HCT116 (cell line): Measurements from ENCODE around the gene SUPT3H.

Experiments
- EZH2 ChIP-seq: fragments of 200-600 bp; sonication (generic); IDR thresholded peaks from 2 replicates; pipeline ENCODE4 v1.6.1; 2017; ENCODE audit warnings: antibody characterized with exemption, mixed run types
- EZH2phosphoT487 ChIP-seq: fragments of 200-600 bp; IDR thresholded peaks from 2 replicates; pipeline ENCODE4 v1.6.1; 2018; ENCODE audit warnings: antibody characterized with exemption, borderline replicate concordance
- POLR2A ChIP-seq: IDR thresholded peaks from 2 replicates; pipeline ENCODE4 v1.7.0; 2011; ENCODE audit warnings: borderline replicate concordance; ENCODE audit not compliant: insufficient read depth, insufficient read length; ENCODE audit errors: extremely low read depth
- POLR2AphosphoS5 ChIP-seq: IDR thresholded peaks from 2 replicates; pipeline ENCODE4 v1.6.1; 2011; ENCODE audit warnings: mild to moderate bottlenecking, low read depth, low read length, moderate library complexity
- YY1 ChIP-seq: IDR thresholded peaks from 2 replicates; pipeline ENCODE4 v1.6.1; 2011; ENCODE audit warnings: low read length, low read depth, moderate library complexity, mild to moderate bottlenecking; ENCODE audit not compliant: insufficient replicate concordance; ENCODE audit errors: extremely low read depth
- TF ChIP-seq, protein P1 (sequence below): IDR thresholded peaks from 2 replicates; pipeline ENCODE4 v1.6.1; 2012
- TF ChIP-seq, protein P2 (sequence below), 3 experiments: fragments of 200-600 bp in 1 of 3; sonication (generic) in 1 of 3; IDR thresholded peaks in 2 of 3; conservative IDR thresholded peaks in 1 of 3; 2 replicates each; pipeline ENCODE4 v1.5.1; 2012 to 2017; ENCODE audit warnings: low read depth in 2 of 3, low read length in 2 of 3, antibody characterized with exemption in 1 of 3, borderline replicate concordance in 1 of 3, control low read depth in 1 of 3, mild to moderate bottlenecking in 1 of 3, mixed read lengths in 1 of 3, mixed run types in 1 of 3, moderate library complexity in 1 of 3; ENCODE audit not compliant: insufficient read depth in 1 of 3
- TF ChIP-seq, protein P3 (sequence below): IDR thresholded peaks from 2 replicates; pipeline ENCODE4 v1.6.1; 2012
- TF ChIP-seq, protein P4 (sequence below): IDR thresholded peaks from 2 replicates; pipeline ENCODE4 v1.6.1; 2012; ENCODE audit warnings: low read depth

DNA sequence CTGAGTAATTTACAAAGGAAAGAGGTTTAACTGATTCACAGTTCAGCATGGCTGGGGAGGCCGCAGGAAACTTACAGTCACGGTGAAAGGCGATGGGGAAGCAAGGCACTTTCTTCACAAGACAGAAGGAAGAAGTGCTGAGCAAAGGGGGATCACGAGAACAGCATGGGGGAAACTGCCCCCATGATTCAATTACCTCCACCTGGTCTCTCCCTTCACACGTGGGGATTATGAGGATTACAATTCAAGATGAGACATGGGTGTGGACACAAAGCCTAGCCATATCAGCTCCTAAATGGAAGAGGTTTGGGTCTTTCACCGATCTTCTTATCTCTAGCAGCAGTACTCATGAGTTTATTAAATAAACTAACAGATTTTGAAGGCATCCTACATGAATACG is 202.5 kb downstream of the SUPT3H start:
- TF ChIP-seq, protein P1, sequence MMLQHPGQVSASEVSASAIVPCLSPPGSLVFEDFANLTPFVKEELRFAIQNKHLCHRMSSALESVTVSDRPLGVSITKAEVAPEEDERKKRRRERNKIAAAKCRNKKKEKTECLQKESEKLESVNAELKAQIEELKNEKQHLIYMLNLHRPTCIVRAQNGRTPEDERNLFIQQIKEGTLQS, result no peak
- TF ChIP-seq EZH2 (no peak), POLR2A (no peak), POLR2AphosphoS5 (no peak), EZH2phosphoT487 (no peak), YY1 (no peak)
- TF ChIP-seq, protein P2, sequence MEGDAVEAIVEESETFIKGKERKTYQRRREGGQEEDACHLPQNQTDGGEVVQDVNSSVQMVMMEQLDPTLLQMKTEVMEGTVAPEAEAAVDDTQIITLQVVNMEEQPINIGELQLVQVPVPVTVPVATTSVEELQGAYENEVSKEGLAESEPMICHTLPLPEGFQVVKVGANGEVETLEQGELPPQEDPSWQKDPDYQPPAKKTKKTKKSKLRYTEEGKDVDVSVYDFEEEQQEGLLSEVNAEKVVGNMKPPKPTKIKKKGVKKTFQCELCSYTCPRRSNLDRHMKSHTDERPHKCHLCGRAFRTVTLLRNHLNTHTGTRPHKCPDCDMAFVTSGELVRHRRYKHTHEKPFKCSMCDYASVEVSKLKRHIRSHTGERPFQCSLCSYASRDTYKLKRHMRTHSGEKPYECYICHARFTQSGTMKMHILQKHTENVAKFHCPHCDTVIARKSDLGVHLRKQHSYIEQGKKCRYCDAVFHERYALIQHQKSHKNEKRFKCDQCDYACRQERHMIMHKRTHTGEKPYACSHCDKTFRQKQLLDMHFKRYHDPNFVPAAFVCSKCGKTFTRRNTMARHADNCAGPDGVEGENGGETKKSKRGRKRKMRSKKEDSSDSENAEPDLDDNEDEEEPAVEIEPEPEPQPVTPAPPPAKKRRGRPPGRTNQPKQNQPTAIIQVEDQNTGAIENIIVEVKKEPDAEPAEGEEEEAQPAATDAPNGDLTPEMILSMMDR (IDR thresholded peaks at IDR 0.05 in 2 of 3, conservative IDR thresholded peaks at IDR 0.05 in 1 of 3; ENCODE audit: borderline replicate concordance in 1 of 3, insufficient read depth in 1 of 3, low read depth in 2 of 3, low read length in 2 of 3), result no peak
- TF ChIP-seq, protein P3, sequence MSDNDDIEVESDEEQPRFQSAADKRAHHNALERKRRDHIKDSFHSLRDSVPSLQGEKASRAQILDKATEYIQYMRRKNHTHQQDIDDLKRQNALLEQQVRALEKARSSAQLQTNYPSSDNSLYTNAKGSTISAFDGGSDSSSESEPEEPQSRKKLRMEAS, result no peak
- TF ChIP-seq, protein P4, sequence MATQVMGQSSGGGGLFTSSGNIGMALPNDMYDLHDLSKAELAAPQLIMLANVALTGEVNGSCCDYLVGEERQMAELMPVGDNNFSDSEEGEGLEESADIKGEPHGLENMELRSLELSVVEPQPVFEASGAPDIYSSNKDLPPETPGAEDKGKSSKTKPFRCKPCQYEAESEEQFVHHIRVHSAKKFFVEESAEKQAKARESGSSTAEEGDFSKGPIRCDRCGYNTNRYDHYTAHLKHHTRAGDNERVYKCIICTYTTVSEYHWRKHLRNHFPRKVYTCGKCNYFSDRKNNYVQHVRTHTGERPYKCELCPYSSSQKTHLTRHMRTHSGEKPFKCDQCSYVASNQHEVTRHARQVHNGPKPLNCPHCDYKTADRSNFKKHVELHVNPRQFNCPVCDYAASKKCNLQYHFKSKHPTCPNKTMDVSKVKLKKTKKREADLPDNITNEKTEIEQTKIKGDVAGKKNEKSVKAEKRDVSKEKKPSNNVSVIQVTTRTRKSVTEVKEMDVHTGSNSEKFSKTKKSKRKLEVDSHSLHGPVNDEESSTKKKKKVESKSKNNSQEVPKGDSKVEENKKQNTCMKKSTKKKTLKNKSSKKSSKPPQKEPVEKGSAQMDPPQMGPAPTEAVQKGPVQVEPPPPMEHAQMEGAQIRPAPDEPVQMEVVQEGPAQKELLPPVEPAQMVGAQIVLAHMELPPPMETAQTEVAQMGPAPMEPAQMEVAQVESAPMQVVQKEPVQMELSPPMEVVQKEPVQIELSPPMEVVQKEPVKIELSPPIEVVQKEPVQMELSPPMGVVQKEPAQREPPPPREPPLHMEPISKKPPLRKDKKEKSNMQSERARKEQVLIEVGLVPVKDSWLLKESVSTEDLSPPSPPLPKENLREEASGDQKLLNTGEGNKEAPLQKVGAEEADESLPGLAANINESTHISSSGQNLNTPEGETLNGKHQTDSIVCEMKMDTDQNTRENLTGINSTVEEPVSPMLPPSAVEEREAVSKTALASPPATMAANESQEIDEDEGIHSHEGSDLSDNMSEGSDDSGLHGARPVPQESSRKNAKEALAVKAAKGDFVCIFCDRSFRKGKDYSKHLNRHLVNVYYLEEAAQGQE, result no peak
